ENCODE measurements around the gene PLXNB3. TPM values are rescaled to one million over a fixed set of nuclear protein-coding genes. Genes with fewer than 3 reads are reported as not detected.
A peak's percentile ranks its signal among the peaks of the same experiment; 100 is the strongest.

PLXNB3 gene
- total RNA-seq, 4 donors from 2014 or later = 3.2 to 13.2 (median 10.2) TPM

DNA sequence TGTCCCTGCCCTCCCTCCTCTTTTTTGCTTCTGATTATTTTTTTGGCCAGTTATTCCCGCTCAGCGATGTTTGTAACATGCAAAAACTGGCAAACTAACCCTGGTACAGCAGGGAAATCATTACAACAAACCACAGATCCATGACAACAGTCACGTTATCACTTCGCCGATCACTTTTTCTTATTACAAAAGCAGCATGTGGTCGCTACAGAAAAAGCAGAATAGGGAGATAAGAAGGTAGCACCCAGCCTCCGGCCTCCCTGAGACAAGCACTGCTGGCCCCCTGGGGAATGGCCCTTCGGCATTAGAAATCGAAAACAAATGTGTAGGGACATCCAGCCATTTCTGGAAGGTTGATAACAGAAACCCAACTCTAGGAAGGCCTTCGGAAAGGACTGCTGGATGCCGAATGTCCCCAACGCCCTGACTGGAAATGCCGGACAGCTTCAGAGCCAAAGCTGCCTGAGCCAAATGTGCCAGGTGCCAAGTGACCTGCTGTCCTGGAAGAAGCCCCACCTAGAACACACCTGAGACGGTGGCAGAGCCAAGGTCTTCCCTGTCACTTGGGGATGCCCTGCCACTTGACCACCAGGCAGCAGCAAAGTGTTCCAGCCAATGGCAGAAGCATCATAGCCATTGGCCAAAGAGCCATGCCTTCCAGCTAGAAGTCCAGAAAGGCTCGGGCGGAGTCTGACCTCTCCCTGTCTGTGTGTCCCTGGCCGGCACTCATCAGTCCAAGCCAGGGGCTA is 27.2 kb downstream of the PLXNB3 start:
- no peak for ATAC-seq (ENCODE audit: low FRiP score)

DNA sequence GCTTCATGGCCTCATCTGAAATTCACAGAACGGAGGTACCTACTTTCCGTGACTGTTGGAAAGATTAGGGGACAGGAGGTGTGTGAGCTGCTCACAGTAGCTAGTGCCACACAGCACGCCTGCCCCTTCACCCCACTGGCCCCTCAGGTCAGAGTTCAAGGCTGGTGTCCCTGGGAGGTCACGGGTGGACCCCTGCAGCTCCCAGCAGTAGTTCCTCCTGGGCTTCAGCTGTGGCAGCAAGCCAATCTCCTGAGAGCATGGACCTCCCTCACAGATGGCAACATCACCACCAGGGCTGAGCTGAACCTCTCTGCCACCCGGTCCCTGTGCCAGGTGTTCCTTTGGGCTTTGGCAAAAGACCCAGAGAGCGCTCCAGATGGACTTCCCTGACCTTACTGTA is 28.3 kb downstream of the PLXNB3 start:
- ATAC-seq (ENCODE audit: low FRiP score) (no peak), DNase-seq (ENCODE audit: low spot score) (no peak)
- TF ChIP-seq, protein P1, sequence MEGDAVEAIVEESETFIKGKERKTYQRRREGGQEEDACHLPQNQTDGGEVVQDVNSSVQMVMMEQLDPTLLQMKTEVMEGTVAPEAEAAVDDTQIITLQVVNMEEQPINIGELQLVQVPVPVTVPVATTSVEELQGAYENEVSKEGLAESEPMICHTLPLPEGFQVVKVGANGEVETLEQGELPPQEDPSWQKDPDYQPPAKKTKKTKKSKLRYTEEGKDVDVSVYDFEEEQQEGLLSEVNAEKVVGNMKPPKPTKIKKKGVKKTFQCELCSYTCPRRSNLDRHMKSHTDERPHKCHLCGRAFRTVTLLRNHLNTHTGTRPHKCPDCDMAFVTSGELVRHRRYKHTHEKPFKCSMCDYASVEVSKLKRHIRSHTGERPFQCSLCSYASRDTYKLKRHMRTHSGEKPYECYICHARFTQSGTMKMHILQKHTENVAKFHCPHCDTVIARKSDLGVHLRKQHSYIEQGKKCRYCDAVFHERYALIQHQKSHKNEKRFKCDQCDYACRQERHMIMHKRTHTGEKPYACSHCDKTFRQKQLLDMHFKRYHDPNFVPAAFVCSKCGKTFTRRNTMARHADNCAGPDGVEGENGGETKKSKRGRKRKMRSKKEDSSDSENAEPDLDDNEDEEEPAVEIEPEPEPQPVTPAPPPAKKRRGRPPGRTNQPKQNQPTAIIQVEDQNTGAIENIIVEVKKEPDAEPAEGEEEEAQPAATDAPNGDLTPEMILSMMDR (IDR thresholded peaks at IDR 0.05) = no peak

More for the DNA sequence above, 27.2 kb downstream of the PLXNB3 start:
- TF ChIP-seq, protein P1 (IDR thresholded peaks at IDR 0.05) = no peak
- DNase-seq (ENCODE audit: low spot score) = no peak

DNA sequence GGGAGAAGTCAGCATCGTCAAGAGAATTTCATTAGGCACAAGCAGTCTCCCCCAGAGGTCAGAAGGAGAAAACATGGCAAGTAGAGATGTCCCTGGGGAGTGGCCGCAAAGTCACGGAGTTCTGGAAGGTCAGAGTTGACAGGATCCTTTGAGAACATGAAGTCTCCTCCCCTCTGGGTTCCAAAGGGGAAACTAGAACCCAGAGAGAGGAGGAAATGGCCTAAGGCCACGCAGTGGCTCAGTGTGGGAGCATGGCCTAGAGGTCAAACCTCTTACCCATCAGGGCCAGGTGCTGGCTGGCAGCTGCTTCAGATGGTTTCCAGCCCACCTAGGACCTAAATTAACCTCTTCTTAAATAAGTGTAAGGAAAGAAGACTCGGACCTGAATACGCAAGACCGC is 29.2 kb downstream of the PLXNB3 start:
- ATAC-seq (ENCODE audit: low FRiP score) (no peak), DNase-seq (ENCODE audit: low spot score) (no peak)
- TF ChIP-seq, protein P1 (IDR thresholded peaks at IDR 0.05) = no peak

DNA sequence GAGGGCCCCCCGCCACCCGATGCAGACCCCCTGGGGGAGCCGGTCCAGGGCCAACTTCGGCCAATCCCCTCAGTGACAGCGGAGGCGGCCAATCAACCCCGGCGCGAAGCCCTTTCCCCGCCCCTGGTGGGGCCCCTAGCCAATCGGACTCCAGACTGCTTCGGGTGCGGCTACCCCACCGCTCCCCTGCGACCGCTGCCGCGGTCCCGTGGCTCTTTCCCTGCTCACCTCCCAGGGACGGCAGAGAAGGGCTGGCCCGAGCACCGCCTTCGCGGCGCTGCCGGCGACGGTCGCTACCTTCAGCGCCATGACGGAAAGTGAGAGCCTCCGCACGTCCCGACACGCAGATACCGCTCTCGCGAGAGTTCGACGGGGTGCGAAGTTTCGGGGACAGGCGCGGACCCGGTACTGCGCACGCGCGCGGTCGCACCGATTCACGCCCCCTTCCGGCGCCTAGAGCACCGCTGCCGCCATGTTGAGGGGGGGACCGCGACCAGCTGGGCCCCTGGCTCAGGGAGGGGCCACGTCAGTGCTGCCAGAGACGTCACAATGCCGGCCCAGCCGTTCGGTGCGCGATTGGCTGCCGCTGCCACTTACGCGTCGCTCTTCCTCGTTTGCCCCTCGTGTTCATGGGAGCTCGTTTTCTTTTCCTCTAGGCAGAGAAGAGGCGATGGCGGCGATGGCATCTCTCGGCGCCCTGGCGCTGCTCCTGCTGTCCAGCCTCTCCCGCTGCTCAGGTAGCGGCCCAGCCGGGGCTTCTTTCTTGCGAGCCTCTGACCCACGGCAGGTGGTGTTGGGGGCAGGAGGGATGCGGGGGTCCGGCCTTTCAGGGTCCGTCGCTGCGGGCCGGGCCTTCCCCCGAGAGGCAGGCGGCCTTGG is 30.2 kb downstream of the PLXNB3 start, which contains the start of the genes IDH3G and SSR4:
TSS of gene IDH3G (minus strand) at position 358 of the 879 bp plus-strand sequence. CDS start at position 309, 49 bp downstream.
TSS of gene SSR4 (plus strand) at position 651 of the 879 bp plus-strand sequence. CDS start at position 671, 20 bp downstream.
- ATAC-seq (ENCODE audit: low FRiP score) (peak; percentile 95), DNase-seq (ENCODE audit: low spot score) (peak; percentile 82)
- TF ChIP-seq, protein P1 (IDR thresholded peaks at IDR 0.05) = no peak

DNA sequence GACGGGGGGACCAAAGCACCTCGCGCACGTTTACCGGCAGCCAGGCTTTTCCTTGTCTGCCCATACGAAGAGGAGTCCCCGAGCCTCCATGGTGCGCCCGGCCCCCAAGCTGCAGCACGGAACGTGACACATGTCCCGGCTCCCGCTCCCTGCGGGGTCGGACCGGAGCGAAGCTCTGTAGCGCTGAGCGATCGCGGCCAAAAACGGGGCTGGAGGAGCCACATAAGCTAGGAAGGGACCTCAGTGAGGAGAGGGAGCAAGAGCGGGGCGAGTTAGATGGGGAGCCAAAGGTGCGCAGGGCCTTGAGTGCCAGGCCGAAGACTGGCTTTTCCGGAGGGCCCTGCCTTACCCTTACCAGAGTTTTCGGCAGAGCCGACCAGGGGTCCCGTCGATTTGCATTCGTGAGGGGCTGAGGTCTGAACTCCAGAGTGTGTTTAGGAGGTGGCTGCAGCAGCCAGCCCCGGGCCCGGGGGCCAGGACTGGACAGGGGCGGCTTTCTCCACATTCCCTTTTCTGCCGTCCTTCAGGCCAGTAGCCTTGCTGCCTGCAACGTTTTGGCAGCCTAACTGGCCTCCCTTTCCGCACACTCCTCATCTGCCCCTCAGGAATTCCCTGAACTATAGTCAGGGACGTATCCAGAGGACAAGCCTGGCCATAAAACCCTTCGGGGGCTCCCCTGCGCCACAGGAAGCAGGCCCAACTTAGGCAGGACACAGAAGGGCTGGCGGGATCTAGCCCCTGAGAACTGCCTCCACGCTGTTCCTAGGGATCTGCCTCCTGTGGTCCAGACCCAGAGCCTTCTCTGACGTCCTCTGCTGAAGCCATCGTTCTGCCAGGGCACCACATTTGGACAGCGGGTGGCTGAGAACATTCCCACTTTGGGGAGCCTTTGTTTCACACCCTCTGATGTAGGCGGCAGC is 31.1 kb downstream of the PLXNB3 start:
- DNase-seq (ENCODE audit: low spot score) = no peak
- ATAC-seq (ENCODE audit: low FRiP score) = no peak
- TF ChIP-seq, protein P1 (IDR thresholded peaks at IDR 0.05) = no peak

DNA sequence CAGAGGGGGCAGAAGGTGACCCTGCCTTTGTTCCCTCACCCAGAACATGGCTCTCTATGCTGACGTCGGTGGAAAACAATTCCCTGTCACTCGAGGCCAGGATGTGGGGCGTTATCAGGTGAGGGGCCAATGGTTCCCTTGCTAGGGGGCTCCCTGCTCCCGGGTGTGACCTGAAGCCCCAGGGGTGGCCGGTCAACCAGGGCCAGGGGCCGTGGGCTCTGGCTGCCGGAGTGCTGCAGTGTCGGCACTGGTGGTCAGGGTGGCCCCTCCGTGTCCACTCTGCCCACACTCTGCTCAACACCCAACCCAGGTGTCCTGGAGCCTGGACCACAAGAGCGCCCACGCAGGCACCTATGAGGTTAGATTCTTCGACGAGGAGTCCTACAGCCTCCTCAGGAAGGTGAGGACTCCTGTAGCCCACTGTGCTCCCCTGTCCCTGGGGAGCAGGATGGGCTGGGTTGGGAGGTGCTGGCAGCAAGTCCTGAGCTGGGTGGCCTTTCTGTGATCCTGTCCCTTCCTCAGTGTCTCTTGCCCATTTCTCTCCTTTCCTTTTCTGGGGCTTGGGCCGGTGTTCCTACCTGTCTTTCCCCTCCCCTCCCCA is 33.5 kb downstream of the PLXNB3 start:
- DNase-seq (ENCODE audit: low spot score) = no peak
- no peak for ATAC-seq (ENCODE audit: low FRiP score)
- TF ChIP-seq, protein P1 (IDR thresholded peaks at IDR 0.05) = no peak

Data from omental fat pad (tissue), 4 donors.